Tibial artery (tissue), 4 donors: ENCODE data around the gene TJP3.

Source experiments
- DNase-seq, 2 donors: peaks; one replicate each; pipeline ENCODE4 v3.0.0-alpha.2; 2019
- H3K27ac ChIP-seq, 2 donors: fragments of 200-600 bp; sonication (generic) in 1 of 2; 1 replicate in 1 of 2; 2 replicates in 1 of 2; pipeline ENCODE4 v1.5.1; 2018 to 2019; ENCODE audit warnings: mild to moderate bottlenecking in 1 of 2
- H3K27me3 ChIP-seq, 2 donors: fragments of 200-600 bp; sonication (generic) in 1 of 2; one replicate each; pipeline versions ENCODE4 v1.5.1 to v1.6.0; 2016 to 2019
- H3K36me3 ChIP-seq, 3 donors: fragments of 200-600 bp; sonication (generic) in 2 of 3; one replicate each; pipeline ENCODE4 v1.5.1; 2016 to 2019; ENCODE audit warnings: mild to moderate bottlenecking in 2 of 3
- H3K4me1 ChIP-seq, 4 donors: fragments of 200-600 bp; sonication (generic) in 2 of 4; 1 replicate in 3 of 4; 2 replicates in 1 of 4; pipeline ENCODE4 v1.5.1; 2016 to 2019
- H3K4me3 ChIP-seq, 2 donors: fragments of 200-600 bp; sonication (generic) in 1 of 2; 1 replicate in 1 of 2; 2 replicates in 1 of 2; pipeline ENCODE4 v1.5.1; 2018 to 2019; ENCODE audit warnings: mild to moderate bottlenecking in 2 of 2
- H3K9me3 ChIP-seq, 3 donors: fragments of 200-600 bp; sonication (generic) in 1 of 3; one replicate each; pipeline ENCODE4 v1.5.1; 2016 to 2019
- CTCF ChIP-seq, 2 experiments: fragments of 200-600 bp in 1 of 2; fragments of 450-650 bp in 1 of 2; IDR thresholded peaks; one replicate each; pipeline ENCODE4 v1.5.1; 2017 to 2019; ENCODE audit warnings: antibody characterized with exemption in 2 of 2, mild to moderate bottlenecking in 1 of 2, moderate library complexity in 1 of 2
- intact Hi-C: fragments of 100-400 bp; cut with DNase I; formaldehyde crosslinking; loops from one replicate; pipeline ENCODE4 v1.15.0; 2023; ENCODE audit warnings: low total_unique reads

TJP3 gene

GRCh38 chr19:3680939-3681338, 27.2 kb upstream of the TJP3 start:
- Histone ChIP-seq H3K4me1 (peaks cover 0 to 44% (median 16%) of the 10 kb centered on the region in 4 donors), H3K4me3 (no peak overlapping the region), H3K27ac (no peak overlapping the region), H3K36me3 (peaks cover 8 to 23% (median 19%) of the 10 kb centered on the region in 3 donors), H3K27me3 (no peaks in the 10 kb centered on the region), H3K9me3 (no peaks in the 10 kb centered on the region)
- TF ChIP-seq CTCF (IDR thresholded peaks at IDR 0.05) = no peak
- DNase-seq = no peak
- intact Hi-C loops = no loop called here

GRCh38 chr19:3682286-3682685, 25.9 kb upstream of the TJP3 start:
- peaks cover 8 to 22% (median 19%) of the 10 kb centered on the region in 3 donors for H3K36me3 ChIP-seq
- DNase-seq = no peak
- peaks cover 0 to 57% (median 22%) of the 10 kb centered on the region in 4 donors for H3K4me1 ChIP-seq
- no peaks in the 10 kb centered on the region for H3K27me3 ChIP-seq
- H3K27ac ChIP-seq = peak overlapping the region in 1 of 2 donors; percentile 48
- intact Hi-C loops = no loop called here
- TF ChIP-seq CTCF (IDR thresholded peaks at IDR 0.05) = no peak
- H3K4me3 ChIP-seq = no peak overlapping the region
- no peaks in the 10 kb centered on the region for H3K9me3 ChIP-seq

GRCh38 chr19:3682741-3683404, 25.3 kb upstream of the TJP3 start:
- no peak for TF ChIP-seq CTCF (IDR thresholded peaks at IDR 0.05)
- intact Hi-C loops = no loop called here
- H3K4me3 ChIP-seq = no peak overlapping the region
- peak overlapping the region; percentile 20 to 48 for H3K27ac ChIP-seq
- DNase-seq = no peak
- peaks cover 8 to 22% (median 19%) of the 10 kb centered on the region in 3 donors for H3K36me3 ChIP-seq
- H3K4me1 ChIP-seq = peaks cover 0 to 63% (median 28%) of the 10 kb centered on the region in 4 donors
- H3K9me3 ChIP-seq = no peaks in the 10 kb centered on the region
- no peaks in the 10 kb centered on the region for H3K27me3 ChIP-seq

- H3K9me3 ChIP-seq = no peaks in the 10 kb centered on the region
- peaks cover 0 to 70% (median 34%) of the 10 kb centered on the region in 4 donors for H3K4me1 ChIP-seq
- no peaks in the 10 kb centered on the region for H3K27me3 ChIP-seq
- TF ChIP-seq CTCF (IDR thresholded peaks at IDR 0.05) = no peak
- H3K27ac ChIP-seq = peak overlapping the region; percentile 48 to 57
- no peak overlapping the region for H3K4me3 ChIP-seq
- intact Hi-C loops = no loop called here
- DNase-seq = no peak
- H3K36me3 ChIP-seq = peaks cover 8 to 22% (median 19%) of the 10 kb centered on the region in 3 donors
These were observed 24.7 kb upstream of the TJP3 start for GRCh38 chr19:3683405-3684053.

- TF ChIP-seq CTCF (IDR thresholded peaks at IDR 0.05) = no peak
- H3K36me3 ChIP-seq = peaks cover 8 to 20% (median 19%) of the 10 kb centered on the region in 3 donors
- no peak for DNase-seq
- H3K9me3 ChIP-seq = no peaks in the 10 kb centered on the region
- H3K4me1 ChIP-seq = peaks cover 0 to 72% (median 36%) of the 10 kb centered on the region in 4 donors
- intact Hi-C loops = no loop called here
- H3K27ac ChIP-seq = peak overlapping the region; percentile 48 to 57
- no peak overlapping the region for H3K4me3 ChIP-seq
- H3K27me3 ChIP-seq = no peaks in the 10 kb centered on the region
These were observed 23.9 kb upstream of the TJP3 start for GRCh38 chr19:3684054-3684816.
